SH-SY5Y (cell line): ENCODE data around the gene EPHA1.

ENCODE experiments used
- GATA2 ChIP-seq: IDR thresholded peaks from 2 replicates; pipeline ENCODE4 v1.6.1; 2011; ENCODE audit warnings: mild to moderate bottlenecking, low read depth, low read length
- GATA3 ChIP-seq: IDR thresholded peaks from 2 replicates; pipeline ENCODE4 v1.6.1; 2011; ENCODE audit warnings: low read depth, mild to moderate bottlenecking, low read length, moderate library complexity

EPHA1 gene

GRCh38 chr7:143362131-143363015 is 46.3 kb downstream of the EPHA1 start, which contains the start of gene FAM131B:
FAM131B (minus strand) TSS chr7:143362713; CDS start chr7:143362603, 110 bp downstream.
- TF ChIP-seq GATA2 = no peak
- no peak for TF ChIP-seq GATA3

- TF ChIP-seq GATA3 = no peak
- no peak for TF ChIP-seq GATA2
These were observed 47.0 kb downstream of the EPHA1 start for GRCh38 chr7:143361552-143362130.

GRCh38 chr7:143360788-143361551 is 47.7 kb downstream of the EPHA1 start:
- TF ChIP-seq GATA2 (no peak), GATA3 (no peak)

- no peak for TF ChIP-seq GATA2
- no peak for TF ChIP-seq GATA3
These were observed 48.8 kb downstream of the EPHA1 start for GRCh38 chr7:143359771-143360353.

GRCh38 chr7:143358626-143359025 is 50.0 kb downstream of the EPHA1 start:
- TF ChIP-seq GATA3 (no peak), GATA2 (no peak)

- TF ChIP-seq GATA3 = no peak
- no peak for TF ChIP-seq GATA2
These were observed 52.1 kb downstream of the EPHA1 start for GRCh38 chr7:143356414-143357050.

- TF ChIP-seq GATA2 (no peak), GATA3 (no peak)
These were observed 52.9 kb downstream of the EPHA1 start for GRCh38 chr7:143355450-143356385.

- TF ChIP-seq GATA3 = no peak
- no peak for TF ChIP-seq GATA2
These were observed 53.7 kb downstream of the EPHA1 start for GRCh38 chr7:143354965-143355364.

GRCh38 chr7:143354376-143354775 is 54.3 kb downstream of the EPHA1 start:
- TF ChIP-seq GATA2 = no peak
- TF ChIP-seq GATA3 = no peak

- TF ChIP-seq GATA2 = no peak
- no peak for TF ChIP-seq GATA3
These were observed 56.1 kb downstream of the EPHA1 start for GRCh38 chr7:143352531-143353002.

GRCh38 chr7:143351574-143351973 is 57.1 kb downstream of the EPHA1 start:
- TF ChIP-seq GATA2 (no peak), GATA3 (no peak)

- no peak for TF ChIP-seq GATA3
- TF ChIP-seq GATA2 = no peak
These were observed 57.6 kb downstream of the EPHA1 start for GRCh38 chr7:143351060-143351459.
